Cardiac fibroblast (primary cell): ENCODE measurements around the gene ZNF217.
"Not testable (repeated sequence)": the region's sequence is repeated elsewhere in the genome, so short reads cannot be mapped to it uniquely, and the experiment has no call there.

Experiments
- DNase-seq, 2 donors: peaks; one replicate each; pipeline versions ENCODE4 v3.0.0 to v3.0.0-alpha.2; 2010; ENCODE audit warnings: low read depth in 2 of 2
- H3K4me3 ChIP-seq, 2 donors: replicated peaks in 1 of 2; 1 replicate in 1 of 2; 2 replicates in 1 of 2; pipeline ENCODE4 v1.5.1; 2011; ENCODE audit warnings: low read depth in 2 of 2, low read length in 2 of 2, mild to moderate bottlenecking in 2 of 2, moderate library complexity in 1 of 2
- CTCF ChIP-seq: IDR thresholded peaks from one replicate; pipeline ENCODE4 v1.5.1; 2011; ENCODE audit warnings: low read depth, mild to moderate bottlenecking, low read length, inconsistent platforms

Gene ZNF217

DNA sequence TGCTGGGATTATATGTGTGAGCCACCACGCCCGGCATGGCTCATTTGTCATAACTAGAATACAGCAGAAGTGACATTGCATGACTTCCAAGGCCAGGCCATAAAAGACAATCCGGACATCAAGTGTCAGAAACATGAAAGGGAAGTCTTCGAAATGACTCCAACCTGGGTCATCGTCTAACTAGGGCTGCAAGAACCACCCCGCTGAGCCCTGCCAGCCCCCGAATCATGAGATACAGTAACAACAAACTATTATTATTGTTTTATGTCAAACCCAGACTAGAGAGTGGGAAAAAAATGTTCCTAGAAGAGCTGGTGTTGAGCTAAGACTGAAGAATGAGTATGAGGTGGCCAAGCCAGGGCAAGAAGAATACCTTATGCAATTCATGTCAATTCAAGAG is 59.6 kb downstream of the ZNF217 start:
- no peak for TF ChIP-seq CTCF
- DNase-seq, result no peak
- H3K4me3 ChIP-seq, result no peak overlapping the region

DNA sequence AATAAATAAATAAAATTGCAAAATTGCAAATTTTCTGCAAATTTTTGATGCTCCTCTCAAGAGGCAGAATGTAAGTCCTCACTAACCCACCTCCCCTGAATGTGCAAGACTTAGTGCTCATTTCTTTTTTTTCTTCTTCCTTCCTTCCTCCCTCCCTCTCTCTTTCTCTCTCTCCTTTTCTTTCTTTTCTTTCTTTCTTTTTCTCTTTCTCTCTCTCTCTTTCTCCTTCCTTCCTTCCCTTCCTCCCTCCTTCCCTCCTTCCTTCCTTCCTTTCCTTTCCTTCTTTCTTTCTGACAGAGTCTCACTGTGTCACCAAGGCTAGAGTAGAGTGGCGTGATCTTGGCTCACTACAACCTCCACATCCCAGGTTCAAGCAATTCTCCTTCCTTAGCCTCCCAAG is 60.1 kb downstream of the ZNF217 start:
- no peak for TF ChIP-seq CTCF
- no peak overlapping the region for H3K4me3 ChIP-seq
- no peak for DNase-seq

DNA sequence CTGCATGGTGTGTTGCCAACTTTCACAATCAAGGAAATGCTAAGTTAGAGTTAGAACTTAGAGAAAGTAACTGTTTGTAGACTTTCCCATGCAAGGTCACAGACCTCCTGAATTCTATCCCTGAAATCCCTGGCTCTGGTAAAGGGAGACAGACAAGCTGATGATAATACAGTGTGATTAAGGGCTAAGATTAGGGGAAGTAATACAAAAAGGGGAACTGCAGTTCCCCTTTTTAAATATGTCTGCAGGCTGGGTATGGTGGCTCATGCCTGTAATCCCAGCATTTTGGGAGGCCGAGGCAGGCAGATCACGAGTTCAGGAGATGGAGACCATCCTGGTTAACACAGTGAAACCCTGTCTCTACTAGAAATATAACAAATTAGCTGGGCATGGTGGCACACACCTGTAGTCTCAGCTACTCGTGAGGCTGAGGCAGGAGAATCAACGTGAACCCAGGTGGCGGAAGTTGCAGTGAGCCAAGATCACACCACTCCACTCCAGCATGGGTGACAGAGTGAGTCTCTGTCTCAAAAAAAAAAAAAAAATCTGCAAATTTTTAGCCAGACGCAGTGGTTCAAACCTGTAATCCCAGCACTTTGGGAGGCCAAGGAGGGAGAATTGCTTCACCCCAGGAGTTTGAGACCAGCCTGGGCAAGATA is 60.9 kb downstream of the ZNF217 start:
- DNase-seq, H3K4me3 ChIP-seq: not testable (repeated sequence)

GRCh38 chr20:53530440-53530839 is 63.2 kb downstream of the ZNF217 start:
- TF ChIP-seq CTCF, result no peak
- DNase-seq, result no peak
- no peak overlapping the region for H3K4me3 ChIP-seq

DNA sequence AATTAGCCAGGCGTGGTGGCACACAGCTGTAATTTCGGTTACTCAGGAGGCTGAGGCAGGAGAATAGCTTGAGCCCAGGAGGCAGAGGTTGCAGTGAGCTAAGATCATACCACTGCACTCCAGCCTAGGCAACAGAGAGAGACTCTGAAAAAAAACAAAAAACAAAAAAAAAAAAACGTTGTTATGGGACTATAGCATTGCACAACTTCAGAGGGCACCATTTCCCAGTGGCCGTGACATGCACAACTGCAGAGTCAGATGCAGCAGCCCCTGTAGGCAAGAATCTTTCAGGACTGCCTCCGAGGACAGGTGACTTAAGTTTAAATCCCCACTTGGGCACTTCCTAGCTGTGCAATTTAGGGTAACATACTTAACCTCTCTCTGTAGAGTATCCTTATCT is 64.0 kb downstream of the ZNF217 start:
- H3K4me3 ChIP-seq, result no peak overlapping the region
- no peak for DNase-seq
- TF ChIP-seq CTCF, result no peak

GRCh38 chr20:53527196-53527595 is 66.4 kb downstream of the ZNF217 start:
- no peak overlapping the region for H3K4me3 ChIP-seq
- DNase-seq, result no peak
- TF ChIP-seq CTCF, result no peak

DNA sequence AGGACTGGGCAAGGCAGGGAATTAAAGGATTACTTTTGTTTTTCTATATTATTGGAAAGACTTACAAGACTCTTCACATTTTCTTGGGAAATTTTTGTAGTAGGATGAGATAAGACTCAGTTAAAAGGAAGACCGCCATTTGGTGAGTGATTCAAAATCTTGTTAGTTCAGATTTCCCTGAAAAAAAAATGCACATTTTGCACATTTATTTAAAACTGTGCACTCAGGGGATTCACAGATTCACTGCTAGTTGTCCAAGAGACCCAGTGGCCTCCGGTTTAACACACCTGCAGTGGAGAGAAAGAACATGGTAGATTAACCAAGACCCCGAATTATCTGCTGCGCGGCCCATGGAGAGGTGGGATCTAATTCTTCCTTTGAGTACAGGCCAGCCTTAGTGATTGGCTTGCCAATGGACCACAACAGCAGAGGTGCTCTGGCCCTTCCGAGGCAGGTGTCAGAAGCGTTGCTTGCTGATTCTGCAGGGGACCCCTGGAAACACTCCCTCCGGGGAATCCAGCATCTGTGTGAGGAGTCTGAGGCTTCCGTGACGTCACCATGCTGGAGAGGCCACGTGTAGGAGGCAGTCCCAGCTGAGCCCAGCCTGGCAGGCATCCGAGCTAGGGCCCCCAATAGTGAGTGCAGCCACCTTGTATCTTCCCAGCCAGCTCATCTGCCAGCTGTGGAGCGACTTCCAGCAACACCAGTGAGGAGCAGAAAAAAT is 68.9 kb downstream of the ZNF217 start:
- no peak for TF ChIP-seq CTCF
- H3K4me3 ChIP-seq, result no peak overlapping the region
- DNase-seq, result no peak

DNA sequence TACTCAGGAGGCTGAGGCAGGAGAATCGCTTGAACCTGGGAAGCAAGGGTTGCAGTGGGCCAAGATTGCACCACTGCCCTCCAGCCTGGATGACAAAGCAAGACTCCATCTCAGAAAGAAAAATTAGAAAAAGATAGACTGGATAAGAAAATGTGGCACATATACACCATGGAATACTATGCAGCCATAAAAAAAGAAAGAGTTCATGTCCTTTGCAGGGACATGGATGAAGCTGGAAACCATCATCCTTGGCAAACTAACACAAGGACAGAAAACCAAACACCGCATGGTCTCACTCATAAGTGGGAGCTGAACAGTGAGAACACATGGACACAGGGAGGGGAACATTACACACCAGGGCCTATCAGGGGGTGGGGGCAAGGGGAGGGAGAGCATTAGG is 70.0 kb downstream of the ZNF217 start:
- not testable (repeated sequence) for DNase-seq

More for the DNA sequence above, 70.0 kb downstream of the ZNF217 start:
- H3K4me3 ChIP-seq, result not testable (repeated sequence)
